ACHN (cell line): ENCODE data around the gene NDOR1.

Experiments used
- DNase-seq: peaks from one replicate; pipeline ENCODE4 v3.0.0-alpha.2; 2015
- in situ Hi-C: cut with HindIII; loops from 2 replicates; pipeline ENCODE4 v1.10.0; 2017; ENCODE audit warnings: low sequenced_read_pairs, low pct_ligation_motif_present, low pct_unique_long_range_greater_than_20kb

Gene NDOR1

GRCh38 chr9:137213160-137214060, 7.9 kb downstream of the NDOR1 start:
- no peak for DNase-seq
- in situ Hi-C loops = no loop called here

DNA sequence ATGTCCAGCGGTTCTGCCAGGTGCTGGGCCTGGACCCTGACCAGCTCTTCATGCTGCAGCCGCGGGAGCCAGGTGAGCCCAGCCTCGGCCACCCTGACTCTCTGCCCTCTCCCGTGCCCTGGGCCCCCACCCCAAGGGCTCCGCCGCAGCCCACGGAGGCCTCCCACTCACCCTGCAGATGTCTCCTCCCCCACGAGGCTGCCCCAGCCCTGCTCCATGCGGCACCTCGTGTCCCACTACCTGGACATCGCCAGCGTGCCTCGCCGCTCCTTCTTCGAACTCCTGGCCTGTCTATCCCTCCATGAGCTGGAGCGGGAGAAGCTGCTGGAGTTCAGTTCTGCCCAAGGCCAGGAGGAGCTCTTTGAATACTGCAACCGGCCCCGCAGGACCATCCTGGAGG, 9.1 kb downstream of the NDOR1 start:
- in situ Hi-C loops = no loop called here
- no peak for DNase-seq

- no peak for DNase-seq
- in situ Hi-C loops = no loop called here
These were observed 9.9 kb downstream of the NDOR1 start for GRCh38 chr9:137215196-137215986.

DNA sequence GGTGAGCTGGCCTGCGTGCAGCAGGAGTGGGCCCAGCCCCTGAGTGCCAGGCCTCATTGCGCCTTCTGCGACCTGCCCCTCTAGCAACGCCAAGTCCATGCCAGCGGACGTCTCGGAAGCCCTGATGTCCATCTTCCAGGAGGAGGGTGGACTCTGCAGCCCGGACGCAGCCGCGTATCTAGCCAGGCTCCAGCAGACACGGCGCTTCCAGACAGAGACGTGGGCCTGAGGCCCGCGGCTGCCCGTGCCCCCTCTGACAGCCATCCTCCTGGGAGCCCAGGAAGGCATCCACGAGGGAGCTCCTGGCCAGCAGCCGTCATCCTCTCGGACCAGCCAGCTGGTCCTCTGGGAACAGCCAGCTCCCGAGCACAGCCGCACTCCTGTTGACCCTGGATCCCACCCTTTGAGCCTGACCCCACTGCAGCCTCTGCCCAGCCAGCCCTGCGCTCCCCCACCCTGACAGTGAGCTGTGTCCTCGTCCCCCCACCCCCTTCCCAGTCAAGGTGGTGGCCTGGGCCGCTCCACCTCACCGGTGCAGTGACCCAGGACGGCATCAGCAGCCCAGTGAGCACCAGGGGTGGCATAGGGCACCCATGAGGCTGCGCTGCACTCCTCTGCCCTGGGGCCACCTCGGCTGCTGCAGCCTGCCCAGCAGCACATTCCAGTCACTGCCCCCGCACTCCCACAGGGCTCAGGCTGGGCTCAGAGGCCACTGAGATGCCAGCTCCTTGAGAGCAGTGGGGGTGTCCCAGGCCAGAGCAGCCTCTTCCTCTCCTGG, 10.9 kb downstream of the NDOR1 start:
- in situ Hi-C loops = no loop called here
- DNase-seq = no peak

DNA sequence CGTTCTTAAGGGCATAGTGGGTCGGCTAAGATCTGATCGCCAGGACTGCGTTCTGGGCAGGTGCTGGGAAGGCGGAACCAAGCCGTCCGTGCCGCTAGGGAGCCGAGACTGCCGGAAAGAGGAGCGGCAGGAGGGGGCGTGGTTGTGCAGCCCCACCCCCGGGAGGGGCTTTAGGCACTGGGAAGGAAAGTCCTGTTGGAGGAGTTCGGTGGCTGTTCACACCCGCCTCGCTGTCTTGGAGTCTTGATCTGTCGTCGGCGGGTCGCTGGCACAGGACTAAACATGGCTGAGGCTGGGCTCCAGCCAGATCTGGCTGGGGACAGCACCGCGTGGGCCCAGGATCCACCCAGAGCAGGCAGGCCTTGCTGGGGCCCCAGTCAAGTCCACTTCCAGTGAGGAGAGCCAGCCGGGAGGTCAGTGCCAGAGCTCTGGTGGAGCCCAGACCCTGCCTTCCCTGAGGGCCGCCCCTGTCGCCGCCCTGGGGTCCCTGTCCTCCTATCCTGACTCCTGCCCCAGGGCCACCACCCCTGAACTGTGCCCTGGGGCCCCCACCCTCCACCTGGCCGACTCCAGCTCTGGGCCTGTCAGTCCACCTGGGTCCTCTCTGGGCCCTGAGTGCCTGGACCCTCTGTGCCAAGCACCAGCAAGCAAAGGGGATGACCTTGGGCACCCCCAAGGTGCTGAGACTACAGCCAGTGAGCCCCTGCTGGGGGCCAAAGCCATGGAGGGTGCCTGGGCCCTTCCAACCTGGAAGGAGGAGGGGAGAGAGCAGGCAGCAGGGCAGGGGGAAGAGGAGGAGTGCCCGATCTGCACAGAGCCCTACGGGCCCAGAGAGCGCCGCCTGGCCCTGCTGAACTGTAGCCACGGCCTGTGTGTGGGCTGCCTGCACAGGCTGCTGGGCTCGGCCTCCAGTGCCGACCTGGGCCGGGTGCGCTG, 12.0 kb downstream of the NDOR1 start:
- in situ Hi-C loops = no loop called here
- DNase-seq = peak; percentile 75

- in situ Hi-C loops = no loop called here
- DNase-seq = no peak
These were observed 12.8 kb downstream of the NDOR1 start for GRCh38 chr9:137218212-137218753.

- peak; percentile 41 for DNase-seq
These were observed 13.3 kb downstream of the NDOR1 start for GRCh38 chr9:137218754-137219271.

GRCh38 chr9:137219757-137220316, 14.3 kb downstream of the NDOR1 start:
- in situ Hi-C loops = no loop called here
- no peak for DNase-seq

More at GRCh38 chr9:137218754-137219271, 13.3 kb downstream of the NDOR1 start:
- in situ Hi-C loops = no loop called here

DNA sequence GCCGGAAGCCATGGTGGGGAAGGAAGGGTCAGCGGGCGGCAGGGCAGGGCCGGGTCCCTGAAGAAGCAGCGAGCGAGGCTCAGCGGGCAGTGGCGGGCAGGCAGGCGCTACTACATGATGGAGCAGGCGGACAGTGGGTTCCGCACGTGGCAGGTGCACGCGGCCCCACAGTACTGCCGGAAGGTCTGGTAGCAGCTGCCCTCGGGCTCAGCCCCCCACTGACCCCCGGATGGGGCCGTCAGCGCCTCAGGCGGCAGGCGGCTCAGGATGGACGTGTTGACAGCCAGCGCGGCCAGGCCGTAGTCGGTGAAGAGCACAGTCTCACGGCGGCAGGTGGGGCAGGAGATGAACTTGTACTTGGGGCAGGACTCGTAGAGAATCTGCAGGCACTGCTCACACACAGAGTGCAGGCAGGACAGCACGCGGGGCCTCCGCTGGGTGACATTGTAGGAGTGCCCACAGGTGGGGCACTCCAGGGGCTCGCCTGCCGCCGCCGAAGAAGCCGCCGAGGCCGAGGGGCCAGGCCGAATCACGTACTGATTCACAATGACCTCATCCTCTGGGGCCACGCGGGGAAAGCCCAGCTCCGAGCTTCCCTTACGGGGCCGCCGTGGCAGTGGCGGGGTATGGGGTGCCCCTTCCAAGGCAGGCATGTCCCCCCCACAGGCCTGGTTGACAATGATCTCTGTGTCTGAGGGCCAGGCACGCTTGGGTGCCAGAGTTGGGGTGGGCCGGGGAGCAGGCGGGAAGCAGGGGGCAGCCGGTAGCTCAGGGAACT, 15.0 kb downstream of the NDOR1 start:
- DNase-seq = no peak
- in situ Hi-C loops = no loop called here

GRCh38 chr9:137221095-137221505, 15.6 kb downstream of the NDOR1 start:
- in situ Hi-C loops = no loop called here
- no peak for DNase-seq

DNA sequence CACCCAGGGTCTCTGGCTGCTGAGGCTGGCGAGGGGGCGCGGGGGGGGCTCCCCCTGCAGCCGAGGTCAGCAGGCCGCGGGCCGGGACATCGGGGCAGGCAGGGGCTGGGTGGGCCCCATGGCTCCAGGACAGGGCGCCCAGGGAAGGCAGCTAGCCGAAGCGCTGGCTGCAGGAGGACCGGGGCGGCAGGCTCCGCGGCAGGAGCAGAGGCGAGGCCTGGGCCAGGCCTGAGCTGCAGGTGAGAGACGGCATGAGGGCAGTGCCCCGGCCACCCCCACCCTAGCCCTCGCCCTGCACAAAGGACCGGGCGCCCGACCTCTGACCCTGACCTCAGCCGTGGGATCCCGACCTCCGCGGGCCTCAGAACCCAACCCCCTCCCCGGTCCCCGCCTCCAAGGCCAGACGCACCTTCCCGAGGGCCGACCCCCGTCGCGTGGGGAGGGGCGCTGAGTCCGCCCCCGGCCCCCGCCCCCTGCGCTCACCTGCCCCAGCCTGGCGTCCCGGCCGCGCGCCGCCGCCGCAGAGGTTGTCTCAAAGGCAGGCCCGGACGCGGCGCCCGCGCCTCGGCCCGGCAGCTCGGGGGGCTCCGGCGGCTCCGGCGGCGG, 16.1 kb downstream of the NDOR1 start:
- in situ Hi-C loops = no loop called here
- no peak for DNase-seq

DNA sequence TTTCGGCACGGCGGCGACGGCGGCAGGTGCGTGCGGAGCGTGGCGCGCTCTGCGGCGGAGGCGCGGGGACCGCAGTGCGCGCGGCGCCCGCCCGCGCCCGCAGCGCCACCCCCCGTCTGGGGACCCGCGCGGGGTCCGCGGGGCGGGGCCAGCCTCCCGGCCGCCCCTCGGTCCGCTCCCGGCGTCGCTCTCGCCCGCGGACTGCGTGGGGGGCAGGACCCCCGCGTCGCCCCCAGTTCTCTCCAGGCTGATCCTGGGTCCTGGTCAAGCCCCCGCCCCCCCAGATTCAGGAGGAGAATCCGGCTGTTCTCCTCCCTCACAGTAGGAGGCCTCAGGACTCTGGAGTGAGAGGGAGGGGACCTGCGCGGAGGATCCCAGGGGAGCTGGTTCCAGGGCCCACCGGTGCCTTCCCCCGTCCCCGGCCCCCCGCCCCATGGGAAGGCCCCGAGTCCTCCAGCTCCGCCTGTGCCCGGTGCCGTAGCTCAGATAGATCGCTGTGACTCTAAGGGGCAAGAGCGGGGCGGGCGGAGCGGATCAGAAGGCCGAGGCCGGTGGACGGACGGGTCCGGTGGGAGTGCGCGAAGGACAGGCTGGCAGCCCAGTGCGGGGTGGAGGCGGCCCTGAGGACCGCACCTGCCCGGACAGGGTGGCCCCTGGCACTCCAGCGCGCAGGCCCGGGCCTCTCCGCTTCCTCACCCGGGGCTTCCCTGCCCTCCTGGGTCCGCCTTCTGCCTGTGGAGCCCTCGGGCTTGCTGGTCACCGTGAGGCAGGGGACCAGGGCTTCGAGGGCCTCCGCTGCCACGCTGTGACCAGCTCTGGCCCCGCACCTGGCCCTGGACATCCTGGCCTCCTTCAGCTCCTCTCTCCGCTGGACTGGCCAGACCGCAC, 16.9 kb downstream of the NDOR1 start, which contains the start of gene RNF208:
Gene RNF208, minus strand, starts transcription at position 51 of the 888 bp plus-strand sequence. CDS start 1,028 bp downstream, outside the sequence.
- in situ Hi-C loops = no loop called here
- peak; percentile 24 for DNase-seq

DNA sequence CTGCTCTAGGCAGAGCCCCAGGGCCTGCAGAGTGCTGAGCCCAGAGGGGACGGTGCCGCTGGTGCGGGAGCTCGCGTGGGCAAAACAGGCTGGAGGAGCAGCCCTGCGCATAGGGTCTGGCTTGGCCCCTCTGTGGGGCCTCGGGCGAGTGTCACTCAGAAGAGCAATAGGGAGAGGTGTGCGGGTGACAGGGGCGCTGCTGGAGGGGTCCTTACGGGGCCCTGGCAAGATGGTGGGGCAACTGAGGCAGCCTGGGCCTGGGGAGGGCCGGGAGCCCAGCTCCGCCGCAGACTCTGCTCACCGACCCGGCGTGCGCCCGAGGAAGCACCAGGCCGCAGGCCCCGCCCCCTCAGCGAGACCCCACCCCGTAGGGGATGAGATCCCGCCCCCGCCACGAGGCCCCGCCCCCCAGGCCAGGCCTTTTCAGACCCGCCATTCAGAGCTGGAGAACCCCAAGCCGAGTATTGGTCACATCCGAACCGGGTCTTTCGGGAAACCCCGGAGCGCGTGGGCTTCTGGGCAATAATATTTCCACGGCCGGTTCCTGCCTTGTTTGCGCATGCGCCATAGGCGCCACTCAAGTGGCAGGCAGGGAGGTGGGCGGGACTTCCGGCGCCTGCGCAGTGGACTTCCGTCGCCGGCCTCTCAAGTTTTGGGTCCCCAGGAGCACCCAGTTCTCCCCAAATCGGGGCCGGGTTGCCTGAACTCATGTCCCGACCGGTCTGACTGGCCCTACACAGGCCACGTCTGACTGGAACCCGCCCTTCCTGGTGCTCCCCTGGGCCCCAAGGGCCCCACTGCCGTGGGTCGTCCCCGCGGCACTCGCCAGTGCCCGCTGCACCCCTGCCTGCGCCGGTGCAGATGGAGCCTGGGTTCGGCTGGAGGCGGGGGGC, 17.8 kb downstream of the NDOR1 start:
- in situ Hi-C loops = no loop called here
- peak; percentile 96 for DNase-seq
